ENCODE data around the gene NCAM1.
A peak's percentile ranks its signal among the peaks of the same experiment; 100 is the strongest.

The NCAM1 gene

DNA sequence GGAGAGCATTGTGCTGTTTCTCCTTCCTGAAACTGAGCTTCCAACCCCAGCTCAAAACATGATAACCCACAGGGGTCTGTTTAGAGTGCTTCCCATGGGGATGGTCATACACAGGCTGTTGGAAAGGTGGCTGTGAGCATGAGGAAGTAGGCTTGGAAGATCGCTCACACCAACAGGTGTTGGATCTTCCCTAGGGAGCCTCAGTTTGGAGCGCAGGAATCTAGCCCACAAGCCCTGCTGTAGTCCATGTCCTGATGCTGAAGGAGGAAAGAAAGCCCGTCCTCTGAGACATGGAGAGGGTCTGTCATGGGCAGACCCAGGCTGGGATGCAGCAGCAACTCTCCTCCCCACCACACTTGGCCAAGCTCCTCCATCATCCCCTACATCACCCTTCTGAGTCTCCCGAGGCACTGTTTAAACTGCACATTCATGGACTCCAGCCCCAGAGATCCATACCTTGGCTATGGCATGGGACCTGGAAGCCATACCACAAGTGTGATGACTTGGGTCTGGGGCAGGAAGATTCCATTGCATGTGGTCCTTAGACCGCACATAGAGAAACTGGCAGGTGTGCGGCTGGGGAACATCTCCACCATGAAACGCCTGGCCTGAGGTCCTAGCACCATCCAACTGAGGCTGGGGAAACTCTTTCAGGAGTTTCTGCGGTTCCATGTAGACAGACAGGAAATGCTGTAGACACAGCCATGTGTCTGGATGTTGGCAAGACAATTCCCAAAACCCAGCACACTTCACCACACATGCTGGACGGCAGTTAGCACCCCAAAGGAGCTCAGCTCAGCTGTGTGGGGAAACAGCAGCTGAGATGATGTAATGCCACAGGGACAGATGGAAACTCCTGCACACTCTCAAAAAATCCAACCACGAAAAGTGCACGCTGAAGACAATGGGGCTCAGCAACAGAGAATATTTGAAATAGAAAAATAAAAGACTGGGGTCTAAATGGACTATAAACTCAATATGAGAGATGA, 325.6 kb downstream of the NCAM1 start:
- H3K27ac ChIP-seq: no peak overlapping the region
- TF ChIP-seq, protein P1, sequence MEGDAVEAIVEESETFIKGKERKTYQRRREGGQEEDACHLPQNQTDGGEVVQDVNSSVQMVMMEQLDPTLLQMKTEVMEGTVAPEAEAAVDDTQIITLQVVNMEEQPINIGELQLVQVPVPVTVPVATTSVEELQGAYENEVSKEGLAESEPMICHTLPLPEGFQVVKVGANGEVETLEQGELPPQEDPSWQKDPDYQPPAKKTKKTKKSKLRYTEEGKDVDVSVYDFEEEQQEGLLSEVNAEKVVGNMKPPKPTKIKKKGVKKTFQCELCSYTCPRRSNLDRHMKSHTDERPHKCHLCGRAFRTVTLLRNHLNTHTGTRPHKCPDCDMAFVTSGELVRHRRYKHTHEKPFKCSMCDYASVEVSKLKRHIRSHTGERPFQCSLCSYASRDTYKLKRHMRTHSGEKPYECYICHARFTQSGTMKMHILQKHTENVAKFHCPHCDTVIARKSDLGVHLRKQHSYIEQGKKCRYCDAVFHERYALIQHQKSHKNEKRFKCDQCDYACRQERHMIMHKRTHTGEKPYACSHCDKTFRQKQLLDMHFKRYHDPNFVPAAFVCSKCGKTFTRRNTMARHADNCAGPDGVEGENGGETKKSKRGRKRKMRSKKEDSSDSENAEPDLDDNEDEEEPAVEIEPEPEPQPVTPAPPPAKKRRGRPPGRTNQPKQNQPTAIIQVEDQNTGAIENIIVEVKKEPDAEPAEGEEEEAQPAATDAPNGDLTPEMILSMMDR (conservative IDR thresholded peaks at IDR 0.05): no peak

DNA sequence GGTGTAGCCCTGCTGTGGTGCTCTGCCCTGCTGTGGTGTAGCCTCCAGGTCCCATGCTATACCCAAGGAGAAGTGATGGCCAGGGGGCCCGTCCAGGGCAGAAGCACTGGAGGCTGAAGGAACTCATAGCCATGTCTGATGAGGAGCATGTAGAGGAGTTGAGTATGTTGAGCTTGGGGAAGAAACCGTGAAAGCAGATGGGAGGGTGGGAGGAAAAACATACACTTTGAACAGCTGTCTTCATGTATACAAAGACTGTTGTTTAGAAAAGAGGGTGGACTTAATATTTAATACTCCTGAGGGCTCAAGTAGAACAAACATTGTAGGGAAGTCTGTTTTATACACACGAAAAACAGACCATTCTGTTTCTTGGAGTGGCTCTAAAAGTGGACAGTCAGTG, 326.6 kb downstream of the NCAM1 start:
- TF ChIP-seq, protein P1 (conservative IDR thresholded peaks at IDR 0.05): no peak
- H3K27ac ChIP-seq: no peak overlapping the region

DNA sequence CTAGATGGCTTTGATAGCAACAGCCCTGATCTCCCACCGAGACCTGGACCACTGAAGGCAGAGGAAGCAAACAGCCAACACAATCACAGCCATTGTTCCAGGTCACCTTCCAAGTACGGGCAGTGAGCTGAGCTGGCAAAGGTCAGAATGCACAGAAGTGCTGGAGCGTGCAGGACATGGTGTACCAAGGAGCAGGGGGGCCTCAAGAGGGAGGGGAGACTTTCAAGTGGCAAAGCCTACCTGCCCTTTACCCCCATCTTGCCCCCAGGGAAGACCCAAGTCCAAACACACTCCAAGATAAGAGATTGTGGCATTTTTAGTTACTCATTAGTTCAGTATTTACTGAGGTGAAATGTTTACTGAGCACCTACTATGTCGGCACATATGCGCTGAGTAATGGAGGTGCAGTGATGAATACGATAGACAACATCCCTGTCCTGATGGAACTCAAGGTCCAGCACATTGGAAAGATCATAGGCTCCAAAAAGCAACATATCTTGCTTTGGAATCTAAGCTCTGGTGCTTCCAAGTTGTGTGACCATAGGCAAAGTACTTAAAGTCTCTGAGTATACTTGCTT, 327.2 kb downstream of the NCAM1 start:
- TF ChIP-seq, protein P1 (conservative IDR thresholded peaks at IDR 0.05): no peak
- H3K27ac ChIP-seq: no peak overlapping the region

DNA sequence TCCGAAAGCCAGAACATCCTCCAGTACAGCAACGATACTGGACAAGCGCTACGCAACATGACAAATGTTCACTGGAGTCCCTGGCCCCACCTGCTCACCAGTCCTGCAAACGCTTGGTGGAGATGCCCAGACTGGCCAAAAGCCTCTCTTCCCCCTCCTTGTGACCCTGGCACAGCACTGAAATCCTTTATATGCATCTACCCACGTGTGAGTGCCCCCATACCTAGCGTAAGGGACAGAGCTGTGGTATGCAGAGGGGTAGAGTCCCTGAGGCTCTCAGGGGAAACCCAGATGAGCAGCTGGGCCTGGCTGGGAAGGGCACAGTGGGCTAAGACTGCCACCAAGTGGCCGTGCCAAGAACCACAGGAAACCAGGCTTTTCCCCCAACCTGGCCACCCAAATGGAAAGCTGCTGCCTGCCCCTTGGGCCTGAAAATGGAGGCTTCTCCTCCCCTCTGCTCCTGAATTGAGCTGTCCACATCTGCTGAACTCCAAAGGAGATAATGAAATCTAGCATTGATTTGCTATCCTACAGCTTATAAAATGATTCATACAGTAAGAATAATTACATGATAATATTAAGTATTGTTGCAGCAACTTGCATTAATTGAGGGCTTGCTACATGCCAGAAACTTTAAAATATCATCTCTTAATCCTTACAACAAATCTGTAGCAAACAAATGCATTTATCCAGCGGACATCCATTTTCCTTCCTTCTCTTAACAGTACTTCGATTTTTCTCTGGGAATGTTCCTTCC, 328.4 kb downstream of the NCAM1 start:
- H3K27ac ChIP-seq: no peak overlapping the region
- TF ChIP-seq, protein P1 (conservative IDR thresholded peaks at IDR 0.05): peak; percentile 99

DNA sequence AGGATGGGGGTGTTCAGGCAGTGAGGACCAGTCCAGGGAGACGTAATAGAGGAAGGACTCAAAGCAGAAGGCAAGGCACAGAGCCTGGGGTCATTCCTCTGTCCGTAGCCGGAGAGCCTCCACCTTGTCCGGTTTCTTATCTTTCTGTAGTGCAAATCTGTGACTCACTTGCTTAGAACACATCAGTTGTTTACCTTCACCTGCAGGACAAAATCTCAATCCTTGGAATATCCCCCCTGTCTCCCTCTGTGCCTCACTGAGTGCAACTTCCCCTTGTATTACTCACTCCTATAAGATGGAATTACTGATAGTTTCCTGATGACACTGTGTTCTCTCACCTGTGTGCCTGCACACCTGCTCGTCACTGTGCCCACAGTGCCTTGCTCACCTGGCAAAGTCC, 332.7 kb downstream of the NCAM1 start:
- TF ChIP-seq, protein P1 (conservative IDR thresholded peaks at IDR 0.05): no peak
- H3K27ac ChIP-seq: no peak overlapping the region

DNA sequence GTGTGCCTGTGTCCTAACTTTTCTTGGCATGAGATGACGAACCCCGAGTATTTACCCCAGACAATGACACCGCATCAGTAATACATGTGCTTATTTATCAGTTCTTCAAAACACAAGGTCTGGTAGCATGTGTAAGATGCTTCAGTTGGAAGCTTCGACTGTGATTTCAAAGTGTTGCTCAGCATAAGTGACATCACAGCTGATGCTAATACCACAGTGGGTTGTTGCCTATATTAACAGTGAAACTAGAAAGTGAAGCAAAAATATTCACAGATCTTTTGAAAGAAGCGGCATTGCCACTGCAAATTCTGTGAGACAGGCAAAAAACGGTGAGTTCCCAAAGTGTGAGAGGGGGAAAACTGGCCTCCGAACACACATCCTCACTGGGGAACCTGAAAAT, 334.8 kb downstream of the NCAM1 start:
- TF ChIP-seq, protein P1 (conservative IDR thresholded peaks at IDR 0.05): no peak

More for the DNA sequence above, 334.8 kb downstream of the NCAM1 start:
- no peak overlapping the region for H3K27ac ChIP-seq

All from VCaP (cell line).